Peyer's patch (tissue), 4 donors: ENCODE data around the gene PARP1.

Experiments used
- POLR2A ChIP-seq, 2 donors: fragments of 450-650 bp; IDR thresholded peaks; one replicate each; pipeline ENCODE4 v1.5.1; 2017; ENCODE audit warnings: antibody characterized with exemption in 2 of 2, mild to moderate bottlenecking in 2 of 2, moderate library complexity in 2 of 2
- TF ChIP-seq, protein P1 (sequence below), 6 experiments: fragments of 450-650 bp in 4 of 6; fragments of 200-600 bp in 2 of 6; sonication (generic) in 1 of 6; IDR thresholded peaks; one replicate each; pipeline ENCODE4 v1.5.1; 2017 to 2019; ENCODE audit warnings: antibody characterized with exemption in 6 of 6, mild to moderate bottlenecking in 3 of 6, moderate library complexity in 1 of 6

DNA sequence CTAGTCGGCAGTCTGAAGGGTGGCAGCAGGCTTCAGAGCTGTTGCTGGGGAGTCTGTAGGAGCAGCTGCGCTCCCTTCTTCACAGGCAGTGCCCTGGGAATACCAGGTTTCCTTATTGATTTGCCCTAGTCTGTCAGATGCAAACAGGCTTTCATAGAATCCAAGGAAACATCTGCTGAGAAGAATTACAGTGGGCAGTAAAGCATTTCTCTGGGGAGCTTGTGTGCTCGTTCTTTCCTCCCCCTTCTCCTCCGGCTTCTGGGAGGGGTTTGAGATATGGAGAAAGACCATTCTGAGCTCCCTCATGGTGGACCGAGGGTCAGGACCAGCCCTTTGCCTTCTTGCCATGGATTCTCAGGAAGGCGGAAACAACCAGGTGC lies 25.4 kb upstream of the PARP1 start:
- TF ChIP-seq, protein P1, sequence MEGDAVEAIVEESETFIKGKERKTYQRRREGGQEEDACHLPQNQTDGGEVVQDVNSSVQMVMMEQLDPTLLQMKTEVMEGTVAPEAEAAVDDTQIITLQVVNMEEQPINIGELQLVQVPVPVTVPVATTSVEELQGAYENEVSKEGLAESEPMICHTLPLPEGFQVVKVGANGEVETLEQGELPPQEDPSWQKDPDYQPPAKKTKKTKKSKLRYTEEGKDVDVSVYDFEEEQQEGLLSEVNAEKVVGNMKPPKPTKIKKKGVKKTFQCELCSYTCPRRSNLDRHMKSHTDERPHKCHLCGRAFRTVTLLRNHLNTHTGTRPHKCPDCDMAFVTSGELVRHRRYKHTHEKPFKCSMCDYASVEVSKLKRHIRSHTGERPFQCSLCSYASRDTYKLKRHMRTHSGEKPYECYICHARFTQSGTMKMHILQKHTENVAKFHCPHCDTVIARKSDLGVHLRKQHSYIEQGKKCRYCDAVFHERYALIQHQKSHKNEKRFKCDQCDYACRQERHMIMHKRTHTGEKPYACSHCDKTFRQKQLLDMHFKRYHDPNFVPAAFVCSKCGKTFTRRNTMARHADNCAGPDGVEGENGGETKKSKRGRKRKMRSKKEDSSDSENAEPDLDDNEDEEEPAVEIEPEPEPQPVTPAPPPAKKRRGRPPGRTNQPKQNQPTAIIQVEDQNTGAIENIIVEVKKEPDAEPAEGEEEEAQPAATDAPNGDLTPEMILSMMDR (IDR thresholded peaks at IDR 0.05) = no peak
- no peak for TF ChIP-seq POLR2A (IDR thresholded peaks at IDR 0.05)
